ENCODE measurements around the gene OR1E2.
"Not testable (repeated sequence)": the region's sequence is repeated elsewhere in the genome, so short reads cannot be mapped to it uniquely, and the experiment has no call there.

OR1E2 gene

GRCh38 chr17:3471599-3471998, 38.0 kb upstream of the OR1E2 start, which contains the start of gene SPATA22:
Gene SPATA22, minus strand, starts transcription at chr17:3471819. Its CDS starts 2,494 bp downstream, at chr17:3469325.
- TF ChIP-seq, protein P1, sequence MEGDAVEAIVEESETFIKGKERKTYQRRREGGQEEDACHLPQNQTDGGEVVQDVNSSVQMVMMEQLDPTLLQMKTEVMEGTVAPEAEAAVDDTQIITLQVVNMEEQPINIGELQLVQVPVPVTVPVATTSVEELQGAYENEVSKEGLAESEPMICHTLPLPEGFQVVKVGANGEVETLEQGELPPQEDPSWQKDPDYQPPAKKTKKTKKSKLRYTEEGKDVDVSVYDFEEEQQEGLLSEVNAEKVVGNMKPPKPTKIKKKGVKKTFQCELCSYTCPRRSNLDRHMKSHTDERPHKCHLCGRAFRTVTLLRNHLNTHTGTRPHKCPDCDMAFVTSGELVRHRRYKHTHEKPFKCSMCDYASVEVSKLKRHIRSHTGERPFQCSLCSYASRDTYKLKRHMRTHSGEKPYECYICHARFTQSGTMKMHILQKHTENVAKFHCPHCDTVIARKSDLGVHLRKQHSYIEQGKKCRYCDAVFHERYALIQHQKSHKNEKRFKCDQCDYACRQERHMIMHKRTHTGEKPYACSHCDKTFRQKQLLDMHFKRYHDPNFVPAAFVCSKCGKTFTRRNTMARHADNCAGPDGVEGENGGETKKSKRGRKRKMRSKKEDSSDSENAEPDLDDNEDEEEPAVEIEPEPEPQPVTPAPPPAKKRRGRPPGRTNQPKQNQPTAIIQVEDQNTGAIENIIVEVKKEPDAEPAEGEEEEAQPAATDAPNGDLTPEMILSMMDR (conservative IDR thresholded peaks at IDR 0.05): no peak
- no peak within 1 kb of the TSS for H3K27ac ChIP-seq

DNA sequence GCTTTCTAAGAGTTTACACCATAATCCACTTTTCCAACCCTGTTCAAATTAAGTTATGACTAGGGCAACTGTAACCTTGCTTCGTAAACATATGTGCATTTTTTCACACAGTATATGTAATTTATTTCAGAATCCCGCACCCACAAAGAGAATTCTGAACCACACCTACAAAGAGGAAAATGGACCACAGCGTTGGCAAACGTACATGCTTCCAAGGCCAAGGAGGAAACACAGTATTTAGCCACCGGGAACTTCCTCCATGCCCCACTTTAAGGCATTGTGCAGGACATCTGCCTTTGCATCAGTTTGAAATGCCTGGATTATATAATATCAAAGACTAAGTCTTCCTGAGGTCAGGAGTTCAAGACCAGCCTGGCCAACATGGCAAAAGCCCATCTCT, 35.9 kb upstream of the OR1E2 start:
- H3K27ac ChIP-seq: no peak overlapping the region
- TF ChIP-seq, protein P1 (conservative IDR thresholded peaks at IDR 0.05): no peak

DNA sequence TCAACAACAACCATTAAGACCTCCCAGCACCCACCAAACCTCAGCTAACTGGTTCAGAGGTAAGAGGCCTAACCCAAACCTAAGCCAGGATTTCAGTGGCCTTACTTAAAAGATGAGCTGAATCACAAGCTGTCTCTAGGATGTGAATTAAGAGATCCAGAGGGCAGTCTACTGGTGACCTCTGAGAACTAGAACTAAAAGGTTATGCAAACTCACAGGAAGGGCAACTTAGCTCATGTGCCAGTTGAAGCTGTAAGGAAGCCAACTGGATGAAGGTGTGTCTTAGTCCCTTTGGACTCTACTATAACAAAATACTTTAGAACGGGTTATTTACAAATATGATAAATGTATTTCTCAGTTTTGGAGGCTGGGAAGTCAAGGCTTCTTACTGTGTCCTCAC, 32.7 kb upstream of the OR1E2 start:
- H3K27ac ChIP-seq: not testable (repeated sequence)

GRCh38 chr17:3448059-3448665, 14.5 kb upstream of the OR1E2 start:
- TF ChIP-seq, protein P1 (conservative IDR thresholded peaks at IDR 0.05): no peak
- H3K27ac ChIP-seq: no peak overlapping the region

DNA sequence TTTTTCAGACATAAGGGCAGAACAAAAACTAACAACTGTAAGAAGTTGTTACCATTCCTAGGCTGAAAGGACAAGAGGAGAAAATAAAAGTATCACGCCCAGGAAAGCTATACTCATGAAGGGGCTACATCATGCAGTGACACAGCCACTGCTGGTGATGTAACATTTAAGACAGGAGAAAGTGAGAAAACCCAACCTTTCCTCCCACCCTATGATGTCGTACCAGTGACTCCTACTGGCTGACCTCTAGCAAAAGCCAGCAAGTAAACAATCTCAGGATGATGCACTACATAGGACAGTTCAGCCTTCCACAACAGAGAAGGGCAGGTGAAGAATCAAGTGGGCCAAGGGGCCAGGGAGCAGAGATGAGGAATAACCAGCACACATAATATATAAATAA, 14.0 kb upstream of the OR1E2 start:
- TF ChIP-seq, protein P1 (conservative IDR thresholded peaks at IDR 0.05): no peak
- H3K27ac ChIP-seq: no peak overlapping the region

- TF ChIP-seq, protein P1 (conservative IDR thresholded peaks at IDR 0.05): no peak
- no peak overlapping the region for H3K27ac ChIP-seq
These were observed 6.8 kb upstream of the OR1E2 start for GRCh38 chr17:3440451-3440850.

GRCh38 chr17:3438368-3438767, 4.7 kb upstream of the OR1E2 start:
- TF ChIP-seq, protein P1 (conservative IDR thresholded peaks at IDR 0.05): no peak
- no peak overlapping the region for H3K27ac ChIP-seq

DNA sequence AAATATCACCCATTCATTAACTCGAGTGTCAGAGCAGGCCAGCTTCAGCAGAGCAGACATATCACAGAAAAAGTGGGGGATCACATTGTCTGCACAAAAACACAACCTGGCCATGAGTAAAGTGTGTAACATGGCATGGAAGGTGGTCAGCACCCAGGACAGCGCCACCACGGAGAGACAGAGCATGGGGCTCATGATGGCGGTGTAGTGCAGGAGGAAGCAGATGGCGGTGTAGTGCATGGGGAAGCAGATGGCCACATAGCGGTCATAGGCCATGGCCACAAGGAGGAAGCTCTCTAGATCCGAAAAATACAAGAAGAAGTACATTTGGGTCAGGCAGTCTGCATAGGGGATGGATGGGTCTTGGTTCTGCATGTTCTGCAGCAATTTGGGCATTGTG, 426 bp downstream of the OR1E2 start:
- H3K27ac ChIP-seq: not testable (repeated sequence)

GRCh38 chr17:3418222-3418621, 15.4 kb downstream of the OR1E2 start:
- H3K27ac ChIP-seq: no peak overlapping the region
- TF ChIP-seq, protein P1 (conservative IDR thresholded peaks at IDR 0.05): no peak

Measured in VCaP (cell line).